ENCODE data around the gene BICDL2. TPM values are rescaled to one million over a fixed set of nuclear protein-coding genes. Genes with fewer than 3 reads are reported as not detected.
"Not testable (repeated sequence)": the region's sequence is repeated elsewhere in the genome, so short reads cannot be mapped to it uniquely, and the experiment has no call there.

Gene BICDL2
- total RNA-seq, 2 experiments from 2014 or later: 0.20 to 0.23 TPM

DNA sequence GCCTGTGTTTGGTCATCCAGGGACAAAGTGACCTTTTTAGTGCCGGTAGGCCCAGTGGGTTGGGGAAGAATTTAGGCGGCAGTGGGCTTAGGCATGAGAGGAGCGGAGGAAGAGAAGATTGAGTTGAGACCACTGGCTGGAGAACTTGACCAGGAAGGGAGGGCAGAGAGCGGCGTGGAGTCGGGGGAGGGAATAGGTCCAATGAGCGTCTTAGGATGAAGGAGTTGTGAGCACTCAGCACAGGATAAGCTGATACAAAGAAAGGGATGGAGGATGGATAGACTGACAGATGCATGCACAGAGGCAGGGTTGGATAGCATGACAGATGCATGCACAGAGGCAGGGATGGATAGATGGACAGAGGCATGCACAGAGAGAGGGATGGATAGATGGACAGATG is 36.7 kb upstream of the BICDL2 start:
- ChIA-PET POLR2A (no interaction called here), CTCF (interaction anchor here (0.5 to 5.8 kb wide), 2 partner anchors 38 to 56 kb away, joined by 3 to 31 read pairs; no protein-coding TSS in a partner anchor)
- Mint-ChIP-seq H3K27me3 (no peaks in the 10 kb centered on the region), H3K9me3 (peaks cover 6% of the 10 kb centered on the region), H3K36me3 (ENCODE audit: low read depth) (peaks cover 43% of the 10 kb centered on the region), H3K4me1 (peaks cover 91% of the 10 kb centered on the region), H3K4me3 (peak overlapping the region; percentile 84), H3K27ac (peak overlapping the region; percentile 98)
- no peak for DNase-seq

DNA sequence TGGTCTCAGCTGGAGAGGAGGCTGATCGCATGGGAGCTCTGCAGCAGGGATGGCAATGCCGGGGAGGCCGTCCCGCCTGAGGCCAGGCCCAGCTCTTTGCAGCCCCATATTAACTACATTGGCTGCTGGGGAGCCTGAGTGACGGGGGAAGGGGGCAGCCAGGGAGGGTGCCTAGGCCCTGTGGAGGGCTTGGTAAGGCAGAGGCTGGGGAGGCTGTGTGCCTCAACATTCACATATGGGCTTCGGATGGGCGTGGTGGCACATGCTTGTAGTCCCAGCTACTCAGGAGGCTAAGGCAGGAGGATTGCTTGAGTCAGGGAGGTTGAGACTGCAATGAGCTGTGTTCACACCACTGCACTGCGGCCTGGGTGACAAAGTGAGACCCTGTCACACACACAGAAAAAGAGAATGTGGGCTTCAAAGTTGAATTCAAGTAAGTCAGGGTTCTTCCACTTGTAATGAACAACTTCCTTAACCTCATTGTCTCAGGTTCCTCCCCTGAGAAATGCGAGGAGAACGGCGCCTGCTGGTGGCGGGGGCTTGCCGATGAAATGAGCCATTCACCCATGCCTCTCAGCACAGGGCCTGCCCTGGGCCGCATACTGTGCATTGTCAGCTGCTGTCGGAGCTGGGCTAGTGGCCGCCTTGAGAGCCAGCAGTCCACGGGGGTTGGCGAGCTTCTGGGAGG is 36.0 kb upstream of the BICDL2 start:
- Mint-ChIP-seq H3K4me3 (peak overlapping the region; percentile 84), H3K36me3 (ENCODE audit: low read depth) (peaks cover 43% of the 10 kb centered on the region), H3K4me1 (peaks cover 87% of the 10 kb centered on the region), H3K27ac (peak overlapping the region; percentile 98)
- CTCF ChIA-PET: interaction anchor here (0.5 to 5.8 kb wide), 4 partner anchors 39 to 57 kb away, joined by 3 to 31 read pairs (median 9); no protein-coding TSS in a partner anchor
- DNase-seq: peak; percentile 68
- H3K27me3 Mint-ChIP-seq, POLR2A ChIA-PET, H3K9me3 Mint-ChIP-seq: not testable (repeated sequence)

DNA sequence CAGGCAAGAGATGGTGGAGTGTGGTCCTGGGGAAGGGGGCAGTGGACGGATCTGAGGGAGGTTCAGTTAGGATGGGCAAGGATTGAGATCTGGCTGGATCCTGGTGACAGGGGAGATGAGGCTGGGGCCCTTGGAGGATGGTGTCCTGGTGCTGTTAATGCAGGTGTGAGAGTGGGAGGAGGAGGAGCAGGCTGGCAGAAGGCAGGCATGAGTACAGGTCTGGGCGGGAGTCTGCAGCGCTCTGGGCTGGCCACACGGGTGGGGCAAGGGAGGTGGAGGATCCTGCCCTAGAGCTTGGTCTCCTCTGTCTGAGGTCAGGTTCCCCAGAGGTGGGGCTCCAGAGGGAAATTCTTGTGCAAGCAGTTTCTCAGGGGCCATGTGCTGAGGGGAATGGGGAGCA is 35.4 kb upstream of the BICDL2 start:
- Mint-ChIP-seq H3K36me3 (ENCODE audit: low read depth) (peaks cover 45% of the 10 kb centered on the region), H3K4me1 (peaks cover 82% of the 10 kb centered on the region), H3K4me3 (peak overlapping the region; percentile 35), H3K27ac (peak overlapping the region; percentile 94)
- CTCF ChIA-PET: interaction anchor here (1.4 to 2.7 kb wide), 3 partner anchors 9 to 58 kb away, joined by 3 to 9 read pairs (median 9); no protein-coding TSS in a partner anchor
- DNase-seq: peak; percentile 29
- H3K9me3 Mint-ChIP-seq, POLR2A ChIA-PET, H3K27me3 Mint-ChIP-seq: not testable (repeated sequence)

GRCh38 chr16:3071655-3072054 is 34.9 kb upstream of the BICDL2 start:
- no peak for DNase-seq
- peaks cover 45% of the 10 kb centered on the region for H3K36me3 Mint-ChIP-seq (ENCODE audit: low read depth)

DNA sequence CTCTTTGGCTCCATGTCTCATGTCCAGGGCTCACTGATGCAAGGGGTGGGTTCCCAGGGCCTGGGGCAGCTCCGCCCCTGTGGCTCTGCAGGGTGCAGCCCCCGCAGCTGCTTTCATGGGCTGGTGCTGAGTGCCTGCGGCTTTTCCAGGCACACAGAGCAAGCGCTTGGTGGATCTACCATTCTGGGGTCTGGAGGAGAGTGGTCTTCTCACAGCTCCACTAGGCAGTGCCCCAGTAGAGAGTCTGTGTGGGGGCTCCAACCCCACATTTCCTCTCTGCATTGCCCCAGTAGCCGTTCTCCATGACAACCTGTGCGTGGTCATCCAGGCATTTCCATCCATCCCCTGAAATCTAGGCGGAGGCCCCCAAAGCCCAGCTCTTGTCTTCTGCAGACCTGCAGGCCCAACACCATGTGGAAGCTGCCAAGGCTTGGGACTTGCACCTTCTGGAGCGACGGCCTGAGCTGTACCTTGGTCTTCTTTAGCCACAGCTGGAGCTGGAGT is 33.9 kb upstream of the BICDL2 start:
- Mint-ChIP-seq H3K4me1 (peaks cover 67% of the 10 kb centered on the region), H3K27ac (peak overlapping the region; percentile 94), H3K36me3 (ENCODE audit: low read depth) (peaks cover 55% of the 10 kb centered on the region), H3K27me3 (no peaks in the 10 kb centered on the region), H3K4me3 (peak overlapping the region; percentile 8), H3K9me3 (no peaks in the 10 kb centered on the region)
- POLR2A ChIA-PET: interaction anchor here (0.7 to 1.0 kb wide), 3 partner anchors 26 to 59 kb away, joined by 3 read pairs; no protein-coding TSS in a partner anchor
- CTCF ChIA-PET: interaction anchor here (0.7 to 5.0 kb wide), 8 partner anchors 7 to 59 kb away, joined by 3 to 22 read pairs (median 6); no protein-coding TSS in a partner anchor
- no peak for DNase-seq

More at GRCh38 chr16:3071655-3072054, 34.9 kb upstream of the BICDL2 start:
- ChIA-PET CTCF (interaction anchor here (1.4 to 5.0 kb wide), 5 partner anchors 8 to 58 kb away, joined by 3 to 22 read pairs (median 9); no protein-coding TSS in a partner anchor), POLR2A (interaction anchor here (1.0 kb wide), 2 partner anchors 25 to 58 kb away, joined by 3 read pairs; no protein-coding TSS in a partner anchor)
- H3K4me1 Mint-ChIP-seq: peaks cover 77% of the 10 kb centered on the region
- peak overlapping the region; percentile 94 for H3K27ac Mint-ChIP-seq
- H3K9me3 Mint-ChIP-seq: no peaks in the 10 kb centered on the region
- peak overlapping the region; percentile 35 for H3K4me3 Mint-ChIP-seq
- no peaks in the 10 kb centered on the region for H3K27me3 Mint-ChIP-seq

DNA sequence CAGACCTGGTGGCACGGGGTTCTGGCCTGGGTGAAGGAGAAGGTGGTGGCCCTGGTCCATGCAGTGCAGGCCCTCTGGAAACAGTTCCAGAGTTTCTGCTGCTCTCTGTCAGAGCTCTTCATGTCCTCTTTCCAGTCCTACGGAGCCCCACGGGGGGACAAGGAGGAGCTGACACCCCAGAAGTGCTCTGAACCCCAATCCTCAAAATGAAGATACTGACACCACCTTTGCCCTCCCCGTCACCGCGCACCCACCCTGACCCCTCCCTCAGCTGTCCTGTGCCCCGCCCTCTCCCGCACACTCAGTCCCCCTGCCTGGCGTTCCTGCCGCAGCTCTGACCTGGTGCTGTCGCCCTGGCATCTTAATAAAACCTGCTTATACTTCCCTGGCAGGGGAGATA is 32.4 kb upstream of the BICDL2 start:
- CTCF ChIA-PET: interaction anchor here (0.7 to 5.0 kb wide), 3 partner anchors 10 to 82 kb away, joined by 3 to 22 read pairs (median 3); no protein-coding TSS in a partner anchor
- peaks cover 65% of the 10 kb centered on the region for H3K4me1 Mint-ChIP-seq
- H3K27ac Mint-ChIP-seq: peak overlapping the region; percentile 94
- H3K4me3 Mint-ChIP-seq: peak overlapping the region; percentile 100
- POLR2A ChIA-PET, H3K27me3 Mint-ChIP-seq, H3K9me3 Mint-ChIP-seq, DNase-seq: not testable (repeated sequence)
- H3K36me3 Mint-ChIP-seq (ENCODE audit: low read depth): peaks cover 54% of the 10 kb centered on the region

DNA sequence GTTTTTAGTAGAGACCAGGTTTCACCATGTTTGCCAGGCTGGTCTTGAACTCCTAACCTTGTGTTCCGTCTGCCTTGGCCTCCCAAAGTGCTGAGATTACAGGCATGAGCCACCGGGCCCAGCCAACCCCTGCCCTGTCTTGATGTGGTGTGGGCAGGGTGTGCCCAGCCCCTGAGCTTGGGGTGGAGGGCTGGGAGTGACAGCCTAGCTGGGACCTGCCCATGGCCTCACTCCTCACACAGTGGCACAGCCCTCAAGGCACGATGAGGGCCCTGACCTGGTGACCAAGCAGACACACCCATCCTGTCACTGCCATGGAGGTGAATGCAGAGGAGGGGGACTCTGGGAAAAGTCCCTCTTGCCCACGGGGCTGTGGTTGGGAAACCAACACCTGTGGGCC is 31.7 kb upstream of the BICDL2 start:
- no peaks in the 10 kb centered on the region for H3K9me3 Mint-ChIP-seq
- H3K27me3 Mint-ChIP-seq: no peaks in the 10 kb centered on the region
- DNase-seq: peak; percentile 60
- H3K4me1 Mint-ChIP-seq: peaks cover 64% of the 10 kb centered on the region
- H3K4me3 Mint-ChIP-seq: peak overlapping the region; percentile 100
- POLR2A ChIA-PET: no interaction called here
- CTCF ChIA-PET: interaction anchor here (0.7 to 11.0 kb wide), 4 partner anchors 9 to 82 kb away, joined by 3 to 72 read pairs (median 12); no protein-coding TSS in a partner anchor
- H3K36me3 Mint-ChIP-seq (ENCODE audit: low read depth): peaks cover 52% of the 10 kb centered on the region
- H3K27ac Mint-ChIP-seq: peak overlapping the region; percentile 98

DNA sequence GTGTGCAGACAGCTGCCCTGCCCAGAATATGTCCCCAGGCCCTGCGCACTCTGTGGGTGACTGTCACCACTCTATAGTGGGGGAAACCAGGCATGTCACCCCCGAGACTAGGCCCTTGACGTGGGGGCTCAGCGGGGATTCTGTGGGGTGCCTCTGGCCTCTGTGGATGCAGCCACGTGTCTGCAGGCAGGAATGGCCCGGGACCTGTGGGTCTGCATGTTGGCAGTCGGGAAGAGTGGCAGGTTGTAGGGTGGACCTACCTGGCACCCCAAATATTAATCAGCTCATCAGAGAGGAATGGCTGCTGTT is 29.6 kb upstream of the BICDL2 start:
- H3K9me3 Mint-ChIP-seq: no peaks in the 10 kb centered on the region
- H3K27me3 Mint-ChIP-seq: no peaks in the 10 kb centered on the region

DNA sequence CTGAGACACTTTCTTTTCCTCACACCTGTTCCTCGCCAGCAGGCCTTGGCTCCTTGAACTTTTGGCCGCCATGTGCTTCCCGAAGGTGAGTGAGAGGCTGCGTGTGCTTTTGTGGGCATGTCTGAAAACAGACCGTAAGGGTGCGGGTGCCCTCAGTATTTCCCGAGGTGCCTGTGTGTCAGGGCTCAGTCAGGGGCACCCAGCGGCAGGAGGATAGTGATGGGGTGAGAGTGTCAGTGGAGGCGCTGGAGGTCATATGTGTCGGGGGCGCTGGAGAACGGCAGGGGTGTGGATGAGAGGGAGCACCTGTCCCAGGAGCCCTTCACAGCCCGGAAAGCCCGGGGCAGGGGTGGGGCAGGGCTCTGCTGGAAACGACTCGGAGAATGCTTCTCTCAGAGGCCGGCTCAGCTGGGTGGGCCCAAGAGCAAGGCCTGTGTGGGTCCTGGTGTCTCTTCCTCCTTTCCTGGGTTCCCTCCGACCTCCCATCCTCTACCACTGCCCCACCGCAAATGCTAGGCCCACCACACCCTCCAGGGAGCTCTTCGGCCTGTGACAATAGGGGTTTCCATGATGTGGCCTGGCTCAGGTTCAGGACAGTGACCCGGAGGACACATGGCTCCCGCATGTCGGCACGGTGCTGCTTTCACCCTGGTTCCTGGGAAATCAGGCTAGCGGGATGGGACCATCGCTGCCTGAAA is 29.1 kb upstream of the BICDL2 start:
- CTCF ChIA-PET: interaction anchor here (0.6 to 11.0 kb wide), 15 partner anchors 9 to 64 kb away, joined by 3 to 72 read pairs (median 4); no protein-coding TSS in a partner anchor
- Mint-ChIP-seq H3K27ac (peak overlapping the region; percentile 97), H3K4me3 (peak overlapping the region; percentile 100), H3K27me3 (no peaks in the 10 kb centered on the region), H3K36me3 (ENCODE audit: low read depth) (peaks cover 52% of the 10 kb centered on the region), H3K4me1 (peaks cover 60% of the 10 kb centered on the region), H3K9me3 (no peaks in the 10 kb centered on the region)
- POLR2A ChIA-PET: interaction anchor here (0.7 to 2.7 kb wide), 6 partner anchors 9 to 68 kb away, joined by 3 to 21 read pairs (median 5); no protein-coding TSS in a partner anchor
- no peak for DNase-seq

More for the DNA sequence above, 29.6 kb upstream of the BICDL2 start:
- CTCF ChIA-PET: interaction anchor here (0.8 to 11.0 kb wide), 10 partner anchors 7 to 63 kb away, joined by 3 to 72 read pairs (median 4); no protein-coding TSS in a partner anchor
- Mint-ChIP-seq H3K4me1 (peaks cover 65% of the 10 kb centered on the region), H3K27ac (peak overlapping the region; percentile 97), H3K36me3 (ENCODE audit: low read depth) (peaks cover 52% of the 10 kb centered on the region), H3K4me3 (peak overlapping the region; percentile 100)
- no peak for DNase-seq
- POLR2A ChIA-PET: interaction anchor here (2.7 kb wide), 1 partner anchor 9 kb away, joined by 21 read pairs; no protein-coding TSS in a partner anchor

GRCh38 chr16:3065069-3065741 is 28.5 kb upstream of the BICDL2 start, which contains the start of gene IL32:
Gene IL32, plus strand, starts transcription at chr16:3065640. Its CDS starts 172 bp downstream, at chr16:3065812.
- H3K27ac Mint-ChIP-seq: peak within 1 kb of the TSS; percentile 97
- peaks cover 59% of the 10 kb centered on the region for H3K4me1 Mint-ChIP-seq
- POLR2A ChIA-PET: interaction anchor here (0.6 to 2.7 kb wide), 8 partner anchors 10 to 154 kb away, joined by 3 to 21 read pairs (median 4); partner anchors contain the start of gene FLYWCH1
- no peaks in the 10 kb centered on the region for H3K9me3 Mint-ChIP-seq
- CTCF ChIA-PET: interaction anchor here (0.6 to 11.0 kb wide), 13 partner anchors 9 to 65 kb away, joined by 3 to 72 read pairs (median 5); no protein-coding TSS in a partner anchor
- H3K4me3 Mint-ChIP-seq: peak within 1 kb of the TSS; percentile 100
- H3K36me3 Mint-ChIP-seq (ENCODE audit: low read depth): peaks cover 46% of the 10 kb centered on the region
- peak; percentile 82 for DNase-seq
- no peaks in the 10 kb centered on the region for H3K27me3 Mint-ChIP-seq

GRCh38 chr16:3063625-3064386 is 27.1 kb upstream of the BICDL2 start:
- no peak for DNase-seq
- Mint-ChIP-seq H3K27me3 (no peaks in the 10 kb centered on the region), H3K4me3 (peak overlapping the region; percentile 100), H3K36me3 (ENCODE audit: low read depth) (peaks cover 34% of the 10 kb centered on the region), H3K9me3 (no peaks in the 10 kb centered on the region), H3K4me1 (peaks cover 55% of the 10 kb centered on the region), H3K27ac (peak overlapping the region; percentile 97)
- ChIA-PET POLR2A (interaction anchor here (1.1 kb wide), 1 partner anchor 11 kb away, joined by 3 read pairs; no protein-coding TSS in a partner anchor), CTCF (interaction anchor here (0.6 to 11.0 kb wide), 14 partner anchors 8 to 102 kb away, joined by 3 to 72 read pairs (median 4); no protein-coding TSS in a partner anchor)
